SU-DHL-6 (cell line): ENCODE results near the gene HAPLN1.

Experiments used
- H2AFZ ChIP-seq: fragments of 200-600 bp; sonication (generic); 2 replicates; pipeline ENCODE4 v1.6.1; 2014; ENCODE audit warnings: low read depth, mild to moderate bottlenecking, moderate library complexity, mixed read lengths, antibody characterized with exemption, low read length; ENCODE audit not compliant: severe bottlenecking
- H3F3A ChIP-seq: fragments of 200-600 bp; shearing (Covaris generic); 2 replicates; pipeline ENCODE4 v1.6.0; 2016; ENCODE audit warnings: antibody characterized with exemption, mild to moderate bottlenecking; ENCODE audit not compliant: insufficient read depth
- H3K27ac ChIP-seq: fragments of 200-600 bp; sonication (generic); 2 replicates; pipeline ENCODE4 v1.5.1; 2016; ENCODE audit warnings: low read depth, mild to moderate bottlenecking, low read length, moderate library complexity, mixed read lengths
- H3K27me3 ChIP-seq: fragments of 200-600 bp; sonication (generic), shearing (Covaris generic); 2 replicates; pipeline ENCODE4 v1.6.0; 2014; ENCODE audit warnings: mild to moderate bottlenecking, low read length
- H3K36me3 ChIP-seq: fragments of 200-600 bp; sonication (generic); 2 replicates; pipeline ENCODE4 v1.6.1; 2014; ENCODE audit warnings: mild to moderate bottlenecking, low read length, mixed read lengths
- H3K4me2 ChIP-seq: fragments of 300-600, 200-600 bp; shearing (Covaris generic), sonication (generic); 2 replicates; pipeline ENCODE4 v1.6.0; 2014; ENCODE audit warnings: low read length, low read depth, mild to moderate bottlenecking; ENCODE audit not compliant: poor library complexity, severe bottlenecking
- H3K4me3 ChIP-seq: fragments of 200-600 bp; sonication (generic); 2 replicates; pipeline ENCODE4 v1.5.1; 2014; ENCODE audit warnings: antibody characterized with exemption, low read length, mild to moderate bottlenecking, mixed read lengths; ENCODE audit not compliant: insufficient read depth, poor library complexity, severe bottlenecking
- H3K79me2 ChIP-seq: fragments of 200-600 bp; sonication (generic); 2 replicates; pipeline ENCODE4 v1.6.1; 2014; ENCODE audit warnings: mild to moderate bottlenecking, low read length, moderate library complexity; ENCODE audit not compliant: insufficient read depth
- H3K9ac ChIP-seq: fragments of 200-600 bp; sonication (generic); 2 replicates; pipeline ENCODE4 v1.7.0; 2014; ENCODE audit warnings: mild to moderate bottlenecking, low read length
- H3K9me2 ChIP-seq: fragments of 200-600 bp; sonication (generic); replicated peaks from 2 replicates; pipeline ENCODE4 v1.6.1; 2014; ENCODE audit warnings: low read length; ENCODE audit not compliant: insufficient read depth
- H3K9me3 ChIP-seq: fragments of 200-600 bp; sonication (generic); 2 replicates; pipeline ENCODE4 v1.6.1; 2014; ENCODE audit warnings: low read length, mixed read lengths; ENCODE audit not compliant: insufficient read depth
- H4K20me1 ChIP-seq: fragments of 200-600 bp; sonication (generic); 2 replicates; pipeline ENCODE4 v1.6.1; 2014; ENCODE audit warnings: low read depth, mild to moderate bottlenecking, antibody characterized with exemption, low read length, moderate library complexity, mixed read lengths
- CTCF ChIP-seq: fragments of 200-600 bp; sonication (generic); IDR thresholded peaks from one replicate; pipeline ENCODE4 v1.5.1; 2017; ENCODE audit warnings: antibody characterized with exemption, mild to moderate bottlenecking, low read length, moderate library complexity; ENCODE audit not compliant: insufficient read depth, poor library complexity, severe bottlenecking
- EZH2phosphoT487 ChIP-seq: fragments of 200-600 bp; sonication (generic), shearing (Covaris generic); conservative IDR thresholded peaks from 2 replicates; pipeline ENCODE4 v1.6.1; 2018; ENCODE audit warnings: mild to moderate bottlenecking, antibody characterized with exemption, low read length, moderate library complexity, mixed read lengths

Gene HAPLN1

DNA sequence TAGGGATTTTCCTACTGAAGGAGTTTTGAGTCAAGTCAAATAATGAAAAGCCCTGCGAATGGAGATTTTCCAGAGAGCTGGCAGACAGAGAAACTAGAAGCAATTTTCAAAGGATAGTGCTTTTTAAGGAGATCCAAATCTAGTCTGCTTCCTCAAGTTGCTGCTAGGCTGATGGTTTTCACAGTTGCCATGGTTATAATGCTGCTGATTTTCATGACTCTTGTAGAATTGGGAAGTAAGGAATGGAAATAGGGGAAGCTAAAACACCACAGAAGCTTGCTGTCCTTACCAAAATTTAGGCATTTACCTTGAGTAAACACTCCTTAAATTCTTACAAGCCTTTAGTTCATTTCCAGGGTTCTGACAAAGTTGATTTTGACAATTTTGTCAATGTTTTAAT lies 30.1 kb upstream of the HAPLN1 start:
- Histone ChIP-seq H3K27me3 (no peaks in the 10 kb centered on the region), H3K9ac (no peak overlapping the region), H3K4me3 (no peak overlapping the region), H3K36me3 (no peaks in the 10 kb centered on the region), H4K20me1 (no peaks in the 10 kb centered on the region), H2AFZ (no peak overlapping the region), H3K27ac (no peak overlapping the region), H3F3A (no peaks in the 10 kb centered on the region), H3K79me2 (no peaks in the 10 kb centered on the region), H3K9me2 (no peaks in the 10 kb centered on the region), H3K4me2 (no peak overlapping the region), H3K9me3 (no peaks in the 10 kb centered on the region)
- no peak for TF ChIP-seq CTCF
- no peak for TF ChIP-seq EZH2phosphoT487

DNA sequence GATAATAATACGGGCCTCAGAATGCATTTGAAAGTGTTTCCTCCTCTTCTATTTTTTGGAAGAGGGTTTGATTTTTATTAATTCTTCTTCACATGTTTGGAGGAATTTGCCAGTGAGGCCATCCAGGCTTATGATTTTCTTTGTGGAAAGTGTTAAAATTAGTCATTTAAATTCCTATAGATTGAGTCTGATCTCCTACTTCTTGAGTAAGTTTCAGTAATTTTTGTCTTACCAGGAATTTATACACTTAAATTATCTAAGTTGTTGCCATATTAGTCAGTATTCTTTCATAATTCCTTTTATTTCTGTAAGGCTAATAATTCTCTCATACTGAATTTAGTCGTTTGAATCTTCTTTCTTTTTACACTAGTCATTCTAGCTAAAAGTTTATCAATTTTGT lies 25.2 kb upstream of the HAPLN1 start:
- Histone ChIP-seq H3K9me3 (no peaks in the 10 kb centered on the region), H4K20me1 (no peaks in the 10 kb centered on the region), H3K79me2 (no peaks in the 10 kb centered on the region), H3K4me3 (no peak overlapping the region), H3K27me3 (no peaks in the 10 kb centered on the region), H3K27ac (no peak overlapping the region), H3K4me2 (peak overlapping the region; percentile 2), H2AFZ (no peak overlapping the region), H3K9me2 (no peaks in the 10 kb centered on the region), H3K9ac (no peak overlapping the region), H3F3A (no peaks in the 10 kb centered on the region), H3K36me3 (no peaks in the 10 kb centered on the region)
- TF ChIP-seq CTCF, result no peak
- TF ChIP-seq EZH2phosphoT487, result no peak

- Histone ChIP-seq H3K36me3 (no peaks in the 10 kb centered on the region), H3K27ac (no peak overlapping the region), H3K9me3 (no peaks in the 10 kb centered on the region), H3K27me3 (no peaks in the 10 kb centered on the region), H4K20me1 (no peaks in the 10 kb centered on the region), H3K79me2 (no peaks in the 10 kb centered on the region), H2AFZ (peak overlapping the region; percentile 43), H3F3A (no peaks in the 10 kb centered on the region), H3K9me2 (no peaks in the 10 kb centered on the region), H3K4me2 (peak overlapping the region; percentile 2), H3K9ac (no peak overlapping the region), H3K4me3 (no peak overlapping the region)
- no peak for TF ChIP-seq CTCF
- TF ChIP-seq EZH2phosphoT487, result no peak
Measured at GRCh38 chr5:83744821-83745220, 24.2 kb upstream of the HAPLN1 start.
